ENCODE data around the gene TRIM67.

TRIM67 gene

GRCh38 chr1:231236208-231236591 lies 74.3 kb downstream of the TRIM67 start:
- no peak for DNase-seq

- no peak for DNase-seq
These were observed 75.1 kb downstream of the TRIM67 start for GRCh38 chr1:231236938-231237337.

GRCh38 chr1:231238298-231238697 lies 76.4 kb downstream of the TRIM67 start:
- DNase-seq: no peak

GRCh38 chr1:231240531-231240882 lies 78.6 kb downstream of the TRIM67 start:
- DNase-seq: no peak

GRCh38 chr1:231240883-231241735 lies 79.3 kb downstream of the TRIM67 start, which contains the start of gene GNPAT:
Gene GNPAT (plus strand): TSS chr1:231241212. CDS start chr1:231241379, 167 bp downstream.
- peak; percentile 93 for DNase-seq

GRCh38 chr1:231241750-231242149 lies 79.9 kb downstream of the TRIM67 start:
- no peak for DNase-seq

- DNase-seq: no peak
These were observed 80.8 kb downstream of the TRIM67 start for GRCh38 chr1:231242516-231243198.

- no peak for DNase-seq
These were observed 86.9 kb downstream of the TRIM67 start for GRCh38 chr1:231248778-231249177.

- no peak for DNase-seq
These were observed 90.5 kb downstream of the TRIM67 start for GRCh38 chr1:231252336-231252735.

GRCh38 chr1:231260351-231260750 lies 98.5 kb downstream of the TRIM67 start:
- DNase-seq: no peak

- no peak for DNase-seq
These were observed 102.8 kb downstream of the TRIM67 start for GRCh38 chr1:231264642-231265041.

GRCh38 chr1:231265379-231265778 lies 103.5 kb downstream of the TRIM67 start:
- no peak for DNase-seq

- no peak for DNase-seq
These were observed 105.0 kb downstream of the TRIM67 start for GRCh38 chr1:231266811-231267322.

All from right kidney (tissue), 1 donor.